Tibial artery (tissue), 4 donors: ENCODE data around the gene NR2C1.

Source experiments
- DNase-seq, 2 donors: peaks; one replicate each; pipeline ENCODE4 v3.0.0-alpha.2; 2019
- H3K27ac ChIP-seq, 2 donors: fragments of 200-600 bp; sonication (generic) in 1 of 2; 1 replicate in 1 of 2; 2 replicates in 1 of 2; pipeline ENCODE4 v1.5.1; 2018 to 2019; ENCODE audit warnings: mild to moderate bottlenecking in 1 of 2
- H3K27me3 ChIP-seq, 2 donors: fragments of 200-600 bp; sonication (generic) in 1 of 2; one replicate each; pipeline versions ENCODE4 v1.5.1 to v1.6.0; 2016 to 2019
- H3K36me3 ChIP-seq, 3 donors: fragments of 200-600 bp; sonication (generic) in 2 of 3; one replicate each; pipeline ENCODE4 v1.5.1; 2016 to 2019; ENCODE audit warnings: mild to moderate bottlenecking in 2 of 3
- H3K4me1 ChIP-seq, 4 donors: fragments of 200-600 bp; sonication (generic) in 2 of 4; 1 replicate in 3 of 4; 2 replicates in 1 of 4; pipeline ENCODE4 v1.5.1; 2016 to 2019
- H3K4me3 ChIP-seq, 2 donors: fragments of 200-600 bp; sonication (generic) in 1 of 2; 1 replicate in 1 of 2; 2 replicates in 1 of 2; pipeline ENCODE4 v1.5.1; 2018 to 2019; ENCODE audit warnings: mild to moderate bottlenecking in 2 of 2
- H3K9me3 ChIP-seq, 3 donors: fragments of 200-600 bp; sonication (generic) in 1 of 3; one replicate each; pipeline ENCODE4 v1.5.1; 2016 to 2019
- CTCF ChIP-seq, 2 experiments: fragments of 200-600 bp in 1 of 2; fragments of 450-650 bp in 1 of 2; IDR thresholded peaks; one replicate each; pipeline ENCODE4 v1.5.1; 2017 to 2019; ENCODE audit warnings: antibody characterized with exemption in 2 of 2, mild to moderate bottlenecking in 1 of 2, moderate library complexity in 1 of 2
- intact Hi-C: fragments of 100-400 bp; cut with DNase I; formaldehyde crosslinking; loops from one replicate; pipeline ENCODE4 v1.15.0; 2023; ENCODE audit warnings: low total_unique reads

Gene NR2C1

DNA sequence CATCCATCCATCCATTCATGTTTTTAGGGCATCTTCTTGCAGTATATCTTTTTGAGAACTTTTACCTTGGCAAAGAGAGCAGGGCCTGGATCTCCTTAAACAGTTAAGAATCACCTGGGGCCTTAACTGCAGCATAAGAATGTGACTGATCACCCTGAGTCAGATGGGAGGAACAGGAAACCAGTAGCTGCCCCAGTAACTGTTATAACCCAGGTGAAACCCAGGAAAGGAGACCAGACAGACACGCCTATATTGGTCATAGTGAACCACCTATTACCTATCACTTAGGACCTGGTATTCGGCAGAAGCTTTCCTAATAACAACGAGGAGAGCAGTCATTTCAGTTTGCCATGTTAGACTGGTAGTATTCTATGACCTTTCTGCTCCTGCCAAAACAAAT, 43.4 kb upstream of the NR2C1 start:
- peaks cover 0 to 16% (median 0%) of the 10 kb centered on the region in 3 donors for H3K36me3 ChIP-seq
- intact Hi-C loops, result loop anchor here (2.0 to 10.0 kb wide), 2 partner anchors 220 to 418 kb away; no protein-coding TSS in a partner anchor
- H3K4me3 ChIP-seq, result no peak overlapping the region
- H3K27ac ChIP-seq, result peak overlapping the region; percentile 51 to 57
- no peak for DNase-seq
- H3K27me3 ChIP-seq, result no peaks in the 10 kb centered on the region
- H3K4me1 ChIP-seq, result peaks cover 0 to 31% (median 22%) of the 10 kb centered on the region in 4 donors
- TF ChIP-seq CTCF (IDR thresholded peaks at IDR 0.05), result no peak
- H3K9me3 ChIP-seq, result no peaks in the 10 kb centered on the region

DNA sequence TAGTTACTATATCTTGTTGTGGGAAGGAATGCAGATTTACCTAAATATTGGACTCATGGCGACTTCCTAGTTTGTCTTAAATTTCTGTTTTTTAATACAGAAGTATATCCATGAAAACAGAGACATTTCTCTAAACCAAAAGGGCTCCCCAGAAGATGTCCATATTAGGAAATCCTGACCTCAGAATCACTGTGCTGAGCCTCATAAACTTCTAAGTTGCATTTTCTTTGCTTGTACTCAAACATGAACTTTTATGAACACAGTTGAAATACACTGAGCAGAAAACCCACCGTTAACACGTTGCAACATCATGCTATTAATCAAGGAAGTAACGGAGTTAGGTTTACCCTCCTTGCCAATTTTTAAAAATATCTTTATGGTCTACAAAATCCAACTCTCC, 42.9 kb upstream of the NR2C1 start:
- no peaks in the 10 kb centered on the region for H3K9me3 ChIP-seq
- peak overlapping the region; percentile 51 to 57 for H3K27ac ChIP-seq
- H3K27me3 ChIP-seq, result no peaks in the 10 kb centered on the region
- DNase-seq, result no peak
- TF ChIP-seq CTCF (IDR thresholded peaks at IDR 0.05), result no peak
- intact Hi-C loops, result loop anchor here (2.0 to 10.0 kb wide), 2 partner anchors 220 to 418 kb away; no protein-coding TSS in a partner anchor
- peaks cover 0 to 17% (median 0%) of the 10 kb centered on the region in 3 donors for H3K36me3 ChIP-seq
- H3K4me3 ChIP-seq, result no peak overlapping the region
- peaks cover 0 to 31% (median 22%) of the 10 kb centered on the region in 4 donors for H3K4me1 ChIP-seq

GRCh38 chr12:95115641-95116040, 42.2 kb upstream of the NR2C1 start:
- Histone ChIP-seq H3K27ac (no peak overlapping the region), H3K4me3 (no peak overlapping the region), H3K9me3 (no peaks in the 10 kb centered on the region), H3K27me3 (no peaks in the 10 kb centered on the region), H3K36me3 (peaks cover 0 to 22% (median 0%) of the 10 kb centered on the region in 3 donors), H3K4me1 (peaks cover 0 to 31% (median 22%) of the 10 kb centered on the region in 4 donors)
- no peak for DNase-seq
- intact Hi-C loops, result loop anchor here (2.0 to 10.0 kb wide), 2 partner anchors 221 to 419 kb away; no protein-coding TSS in a partner anchor
- TF ChIP-seq CTCF (IDR thresholded peaks at IDR 0.05), result no peak

DNA sequence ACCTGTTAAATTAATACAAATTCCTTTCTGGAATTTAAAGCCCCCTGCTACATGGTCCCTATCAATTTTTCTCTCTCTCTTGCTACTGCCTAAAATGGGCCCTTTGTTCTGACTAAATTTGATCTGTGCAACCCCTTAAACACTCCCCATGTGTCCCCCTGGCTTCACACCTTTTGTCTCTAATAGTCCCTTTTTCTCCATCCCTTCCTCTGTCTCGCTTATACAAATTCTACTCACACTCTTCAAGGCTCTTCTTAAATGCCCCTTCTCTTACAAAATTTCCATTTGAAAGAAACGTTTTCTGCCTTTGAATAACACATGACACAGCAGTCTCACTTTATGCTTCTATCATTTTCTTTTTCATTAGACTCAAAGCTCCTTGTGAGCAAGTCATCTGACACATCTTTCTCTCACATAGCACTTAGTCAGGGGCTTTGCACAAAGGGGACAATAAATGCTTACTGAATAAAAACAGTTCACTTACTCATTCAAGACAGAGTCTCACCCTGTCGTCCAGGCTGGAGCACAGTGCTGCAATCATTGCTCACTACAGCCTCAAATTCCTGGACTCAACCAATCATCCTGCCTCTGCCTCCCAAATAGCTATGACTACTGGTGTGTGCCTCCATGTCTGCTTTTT, 41.5 kb upstream of the NR2C1 start:
- Histone ChIP-seq H3K36me3 (peaks cover 0 to 24% (median 0%) of the 10 kb centered on the region in 3 donors), H3K4me1 (peaks cover 0 to 31% (median 22%) of the 10 kb centered on the region in 4 donors), H3K27me3 (no peaks in the 10 kb centered on the region), H3K9me3 (no peaks in the 10 kb centered on the region), H3K27ac (no peak overlapping the region), H3K4me3 (no peak overlapping the region)
- no peak for TF ChIP-seq CTCF (IDR thresholded peaks at IDR 0.05)
- DNase-seq, result no peak
- intact Hi-C loops, result loop anchor here (10.0 kb wide), 1 partner anchor 420 kb away; no protein-coding TSS in a partner anchor

GRCh38 chr12:95107362-95107761, 33.9 kb upstream of the NR2C1 start:
- H3K27ac ChIP-seq, result no peak overlapping the region
- H3K4me1 ChIP-seq, result no peaks in the 10 kb centered on the region
- no peak overlapping the region for H3K4me3 ChIP-seq
- H3K9me3 ChIP-seq, result no peaks in the 10 kb centered on the region
- no peaks in the 10 kb centered on the region for H3K27me3 ChIP-seq
- no peak for TF ChIP-seq CTCF (IDR thresholded peaks at IDR 0.05)
- no peak for DNase-seq
- intact Hi-C loops, result no loop called here
- H3K36me3 ChIP-seq, result peaks cover 0 to 47% (median 7%) of the 10 kb centered on the region in 3 donors
